Immature natural killer cell (primary cell): Measurements from ENCODE around the gene MT1G. TPM values are rescaled to one million over a fixed set of nuclear protein-coding genes. Genes with fewer than 3 reads are reported as not detected.
"Not testable (repeated sequence)": the region's sequence is repeated elsewhere in the genome, so short reads cannot be mapped to it uniquely, and the experiment has no call there.

Experiments used
- DNase-seq, 3 donors: peaks; one replicate each; pipeline ENCODE4 v3.0.0; 2022; ENCODE audit warnings: mixed read lengths in 1 of 3
- H3K27ac Mint-ChIP-seq, 6 donors: one replicate each; pipeline ENCODE4 v1.8.0; 2020; ENCODE audit warnings: mixed read lengths in 6 of 6, mild to moderate bottlenecking in 5 of 6, inconsistent platforms in 4 of 6, moderate library complexity in 3 of 6
- H3K27me3 Mint-ChIP-seq, 3 donors: one replicate each; pipeline ENCODE4 v1.8.0; 2020 to 2021; ENCODE audit warnings: low read depth in 3 of 3, mild to moderate bottlenecking in 3 of 3, mixed read lengths in 3 of 3, moderate library complexity in 3 of 3, inconsistent platforms in 1 of 3
- H3K36me3 Mint-ChIP-seq, 3 donors: one replicate each; pipeline ENCODE4 v1.8.0; 2020; ENCODE audit warnings: mixed read lengths in 3 of 3, inconsistent platforms in 2 of 3, mild to moderate bottlenecking in 2 of 3
- H3K4me1 Mint-ChIP-seq, 2 donors: one replicate each; pipeline ENCODE4 v1.8.0; 2020; ENCODE audit warnings: inconsistent platforms in 2 of 2, mild to moderate bottlenecking in 2 of 2, mixed read lengths in 2 of 2, moderate library complexity in 1 of 2
- H3K4me3 Mint-ChIP-seq, 5 donors: one replicate each; pipeline ENCODE4 v1.8.0; 2020; ENCODE audit warnings: mild to moderate bottlenecking in 5 of 5, mixed read lengths in 5 of 5, inconsistent platforms in 3 of 5, moderate library complexity in 3 of 5
- H3K9me3 Mint-ChIP-seq, 6 donors: one replicate each; pipeline ENCODE4 v1.8.0; 2020; ENCODE audit warnings: mild to moderate bottlenecking in 6 of 6, mixed read lengths in 6 of 6, inconsistent platforms in 4 of 6, moderate library complexity in 3 of 6
- polyA plus RNA-seq, 3 donors: library from polyadenylated mRNA; unstranded; fragments of 300-500 nt; fragmentation: Illumina TruSeq; gene quantifications; one replicate each; pipeline ENCODE4 v1.2.3, GENCODE V29; 2021

The MT1G gene
- not detected for polyA plus RNA-seq

DNA sequence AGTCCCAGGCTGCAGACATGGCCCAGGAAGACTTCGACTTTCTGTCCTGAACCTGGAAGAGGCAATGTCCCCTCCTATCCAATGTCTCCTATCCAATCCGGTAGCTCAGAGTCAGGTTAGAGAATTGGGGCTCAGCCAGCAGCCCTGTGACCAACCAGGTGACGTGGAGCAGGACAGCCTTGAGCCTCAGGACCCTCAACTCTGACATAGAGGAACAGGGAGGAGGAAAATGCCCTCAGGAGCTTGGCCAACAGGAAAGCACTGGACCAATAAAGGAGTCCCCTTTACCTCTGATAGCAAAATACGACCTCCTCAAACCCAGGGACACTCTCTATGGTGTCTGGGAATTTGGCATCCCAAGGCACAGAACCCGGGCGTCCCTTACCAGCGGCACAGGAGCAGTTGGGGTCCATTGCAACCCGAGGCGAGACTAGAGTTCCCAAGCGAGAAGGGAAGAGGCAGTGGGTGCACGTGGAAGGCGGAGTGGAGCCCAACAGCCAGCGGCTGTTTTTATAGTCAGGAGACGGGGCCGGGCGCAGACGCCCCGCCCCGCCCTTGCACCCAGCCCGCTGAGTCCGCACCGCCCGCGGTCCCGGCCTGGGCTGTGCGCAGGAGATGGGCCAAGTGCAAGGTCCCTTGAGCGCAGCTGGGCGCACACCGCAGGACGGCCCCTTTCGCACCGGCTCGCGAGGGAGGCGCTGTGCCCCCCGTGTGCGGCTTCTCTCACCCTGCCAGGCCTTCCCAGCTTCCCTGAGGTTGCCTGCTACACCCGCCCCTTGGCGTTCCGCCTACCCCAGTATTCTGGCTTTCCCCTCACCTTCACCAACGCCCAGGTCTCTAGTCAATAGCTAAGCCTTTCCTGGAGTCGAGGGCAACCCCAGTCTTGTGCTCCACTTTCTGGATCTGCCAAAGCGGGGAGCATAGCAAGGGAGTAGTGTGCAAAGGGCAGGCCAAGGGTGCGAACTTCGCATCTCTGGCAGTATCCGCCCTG, at the start of gene MT1G:
TSS of gene MT1G (minus strand) at position 485 of the 991 bp plus-strand sequence. CDS start at position 413, 72 bp downstream.
- Mint-ChIP-seq H3K27ac (no peak within 1 kb of the TSS), H3K4me1 (peaks cover 0 to 9% of the 10 kb centered on the region in 2 donors), H3K9me3 (no peaks in the 10 kb centered on the region), H3K4me3 (peak within 1 kb of the TSS in 1 of 5 donors; percentile 27), H3K36me3 (peaks cover 0 to 4% (median 3%) of the 10 kb centered on the region in 3 donors), H3K27me3 (peaks cover 22 to 33% (median 24%) of the 10 kb centered on the region in 3 donors)
- DNase-seq, result no peak

DNA sequence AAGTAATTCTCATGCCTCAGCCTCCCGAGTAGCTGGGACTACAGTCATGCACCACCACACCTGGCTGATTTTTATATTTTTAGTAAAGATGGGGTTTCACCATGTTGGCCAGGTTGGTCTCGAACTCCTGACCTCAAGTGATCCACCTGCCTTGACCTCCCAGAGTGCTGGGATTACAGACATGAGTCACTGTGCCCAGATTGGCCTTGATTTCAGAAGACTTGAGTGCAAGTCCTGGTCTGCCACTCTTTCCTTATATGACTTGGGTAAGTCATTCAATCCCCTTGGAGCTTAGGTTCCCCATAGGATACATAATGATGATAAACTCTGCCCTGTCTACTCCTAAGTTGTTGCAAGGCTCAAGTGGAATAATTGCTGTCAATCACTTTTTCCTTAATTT, 49.7 kb upstream of the MT1G start:
- not testable (repeated sequence) for DNase-seq, H3K27ac Mint-ChIP-seq, H3K4me1 Mint-ChIP-seq, H3K9me3 Mint-ChIP-seq, H3K4me3 Mint-ChIP-seq, H3K27me3 Mint-ChIP-seq, H3K36me3 Mint-ChIP-seq

DNA sequence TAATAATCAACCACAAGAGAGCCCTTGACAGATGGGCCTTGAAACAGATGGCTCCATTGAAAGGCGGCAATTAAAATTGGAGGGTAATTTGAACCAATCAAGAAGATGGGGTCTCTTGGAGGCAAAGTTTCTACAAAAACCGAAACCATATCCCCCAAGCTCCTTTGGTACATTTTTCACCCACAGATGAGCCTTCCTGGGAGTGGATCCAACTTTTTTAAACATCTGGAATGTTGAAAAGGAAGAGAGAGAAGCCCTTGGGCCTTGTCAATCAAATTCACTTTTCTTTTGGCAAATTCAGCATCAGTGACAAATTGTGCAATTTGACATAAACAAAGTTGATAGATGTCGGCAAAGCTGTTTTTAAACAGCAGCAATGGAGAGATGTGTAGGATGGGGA, 48.9 kb upstream of the MT1G start:
- no peak for DNase-seq
- Mint-ChIP-seq H3K27me3 (peaks cover 0 to 3% (median 2%) of the 10 kb centered on the region in 3 donors), H3K27ac (no peak overlapping the region), H3K36me3 (no peaks in the 10 kb centered on the region), H3K4me3 (no peak overlapping the region), H3K4me1 (no peaks in the 10 kb centered on the region), H3K9me3 (no peaks in the 10 kb centered on the region)

DNA sequence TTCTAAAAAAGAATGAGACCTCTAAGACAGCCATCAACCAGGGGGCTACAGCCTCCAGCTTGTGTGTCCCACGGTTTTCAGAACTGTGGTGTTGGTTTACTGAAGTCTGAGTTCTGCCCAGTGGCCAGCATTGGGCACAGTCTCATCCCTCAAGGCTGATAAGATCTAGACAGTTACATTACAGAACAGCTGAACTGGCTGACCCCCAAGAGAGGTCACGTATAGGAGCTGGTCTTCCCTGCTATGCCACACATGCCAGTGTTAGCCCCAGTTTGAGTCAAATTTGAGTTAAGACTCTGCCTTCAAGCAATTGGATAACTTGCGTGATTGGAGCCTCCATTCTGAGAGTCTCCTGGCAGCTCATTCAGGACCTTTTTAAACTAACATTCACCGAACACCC, 47.3 kb upstream of the MT1G start:
- H3K27ac Mint-ChIP-seq, result no peak overlapping the region
- H3K4me1 Mint-ChIP-seq, result no peaks in the 10 kb centered on the region
- H3K4me3 Mint-ChIP-seq, result no peak overlapping the region
- no peaks in the 10 kb centered on the region for H3K9me3 Mint-ChIP-seq
- no peaks in the 10 kb centered on the region for H3K36me3 Mint-ChIP-seq
- DNase-seq, result no peak
- H3K27me3 Mint-ChIP-seq, result peaks cover 0 to 6% (median 3%) of the 10 kb centered on the region in 3 donors

DNA sequence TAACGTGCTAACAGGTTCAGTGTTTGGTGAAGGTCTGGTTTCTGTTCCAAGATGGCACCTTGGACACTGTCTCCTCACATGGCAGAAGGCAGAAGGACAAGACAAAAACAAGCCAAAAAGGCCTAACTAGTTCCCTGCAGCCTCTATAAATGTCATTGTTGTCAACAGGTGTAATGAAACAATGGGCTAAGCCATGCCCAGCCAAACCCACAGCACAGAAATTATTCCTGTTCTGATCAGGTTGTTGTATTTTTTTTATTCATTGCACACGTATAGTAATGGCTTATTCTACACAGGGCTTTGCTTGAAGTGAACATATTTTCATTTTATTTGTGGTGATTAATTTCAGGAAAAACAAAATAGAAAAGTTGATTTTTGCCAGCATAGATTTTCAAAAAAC, 45.9 kb upstream of the MT1G start:
- Mint-ChIP-seq H3K9me3 (no peaks in the 10 kb centered on the region), H3K27ac (no peak overlapping the region), H3K27me3 (peaks cover 2 to 6% (median 5%) of the 10 kb centered on the region in 3 donors)

DNA sequence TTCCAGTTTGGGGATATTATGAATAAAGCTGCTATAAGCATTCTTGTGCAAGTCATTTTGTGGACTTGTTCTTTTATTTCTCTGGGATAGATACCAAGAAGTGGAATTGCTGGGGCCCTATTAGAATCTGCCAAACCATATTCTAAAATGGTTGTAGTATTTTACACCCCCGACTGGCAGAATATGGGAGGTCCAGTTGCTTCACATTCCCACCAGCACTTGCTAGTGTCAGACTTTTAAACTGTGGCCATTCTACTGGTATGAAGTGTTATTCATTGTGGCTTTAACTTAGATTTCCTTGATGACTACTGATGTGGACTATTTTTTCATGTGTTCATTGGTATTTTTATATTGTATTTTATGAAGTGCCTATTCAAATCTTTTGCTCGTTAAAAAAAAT, 44.0 kb upstream of the MT1G start:
- H3K4me3 Mint-ChIP-seq, result no peak overlapping the region
- H3K36me3 Mint-ChIP-seq, result no peaks in the 10 kb centered on the region
- no peak overlapping the region for H3K27ac Mint-ChIP-seq
- DNase-seq, result no peak
- no peaks in the 10 kb centered on the region for H3K9me3 Mint-ChIP-seq
- H3K27me3 Mint-ChIP-seq, result peaks cover 2 to 6% (median 5%) of the 10 kb centered on the region in 3 donors
- H3K4me1 Mint-ChIP-seq, result peaks cover 6 to 12% of the 10 kb centered on the region in 2 donors

More for the DNA sequence above, 45.9 kb upstream of the MT1G start:
- Mint-ChIP-seq H3K4me3 (no peak overlapping the region), H3K36me3 (no peaks in the 10 kb centered on the region), H3K4me1 (peaks cover 5 to 6% of the 10 kb centered on the region in 2 donors)
- DNase-seq, result no peak

DNA sequence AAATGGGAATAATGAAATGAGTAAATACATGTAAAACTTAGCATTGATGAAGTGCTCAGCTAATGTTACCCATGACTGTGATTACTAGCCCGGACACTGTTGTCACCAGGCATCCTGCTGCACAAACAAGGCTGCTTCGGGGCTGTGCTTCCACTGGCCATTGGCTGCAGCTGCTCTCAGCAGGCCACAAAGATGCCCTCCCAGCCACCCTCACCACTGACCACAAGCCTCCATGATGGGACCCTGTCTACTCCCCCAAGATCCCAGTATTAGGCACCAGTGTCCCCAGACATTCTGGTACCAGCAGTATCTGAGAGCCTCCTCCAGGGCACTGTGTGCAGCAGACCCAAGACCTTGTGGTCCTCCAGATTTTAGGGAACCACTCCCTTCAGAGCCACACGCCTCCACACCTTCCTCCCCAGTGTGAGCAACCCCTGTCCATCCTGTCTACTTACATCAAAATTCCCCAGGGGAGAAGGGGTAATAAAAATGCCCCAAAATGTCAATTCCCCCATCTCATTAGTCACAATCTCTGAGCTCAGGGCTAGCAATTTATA, 42.4 kb upstream of the MT1G start:
- Mint-ChIP-seq H3K4me3 (no peak overlapping the region), H3K27me3 (peaks cover 2 to 5% (median 3%) of the 10 kb centered on the region in 3 donors), H3K4me1 (peaks cover 6 to 12% of the 10 kb centered on the region in 2 donors), H3K27ac (no peak overlapping the region), H3K36me3 (no peaks in the 10 kb centered on the region), H3K9me3 (no peaks in the 10 kb centered on the region)
- no peak for DNase-seq

DNA sequence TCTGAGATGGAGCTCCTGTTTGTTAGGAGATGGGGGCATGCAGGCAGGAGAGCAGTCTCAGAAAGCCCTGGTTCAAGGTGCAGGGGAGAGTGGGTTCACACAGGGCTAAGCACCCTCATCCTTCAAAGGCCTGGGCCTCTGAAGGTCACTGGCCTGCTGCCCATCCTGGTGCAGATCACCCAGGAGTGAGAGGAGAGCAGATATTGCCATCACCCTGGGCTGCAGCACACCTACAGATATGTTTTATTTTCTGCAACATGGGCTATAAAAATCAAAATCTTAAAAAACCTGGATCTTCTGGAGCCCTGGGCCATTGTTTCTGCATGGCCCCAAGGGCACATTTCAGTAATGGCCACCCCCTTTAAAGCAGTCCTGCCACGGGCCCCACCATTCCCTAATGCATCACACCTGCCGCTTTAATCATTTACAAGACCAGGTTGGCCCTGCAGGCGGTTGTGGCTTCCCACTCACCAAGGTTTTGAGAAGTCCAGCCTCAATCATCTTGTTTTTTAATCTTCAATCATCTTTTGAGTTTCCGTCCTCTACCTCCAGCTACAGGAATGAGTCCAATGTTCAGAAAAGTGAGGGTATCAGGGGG, 41.7 kb upstream of the MT1G start:
- Mint-ChIP-seq H3K9me3 (no peaks in the 10 kb centered on the region), H3K36me3 (no peaks in the 10 kb centered on the region), H3K4me1 (peaks cover 6 to 12% of the 10 kb centered on the region in 2 donors), H3K27ac (peak overlapping the region in 1 of 6 donors; percentile 3), H3K4me3 (no peak overlapping the region), H3K27me3 (peaks cover 2 to 5% (median 3%) of the 10 kb centered on the region in 3 donors)
- DNase-seq, result no peak

DNA sequence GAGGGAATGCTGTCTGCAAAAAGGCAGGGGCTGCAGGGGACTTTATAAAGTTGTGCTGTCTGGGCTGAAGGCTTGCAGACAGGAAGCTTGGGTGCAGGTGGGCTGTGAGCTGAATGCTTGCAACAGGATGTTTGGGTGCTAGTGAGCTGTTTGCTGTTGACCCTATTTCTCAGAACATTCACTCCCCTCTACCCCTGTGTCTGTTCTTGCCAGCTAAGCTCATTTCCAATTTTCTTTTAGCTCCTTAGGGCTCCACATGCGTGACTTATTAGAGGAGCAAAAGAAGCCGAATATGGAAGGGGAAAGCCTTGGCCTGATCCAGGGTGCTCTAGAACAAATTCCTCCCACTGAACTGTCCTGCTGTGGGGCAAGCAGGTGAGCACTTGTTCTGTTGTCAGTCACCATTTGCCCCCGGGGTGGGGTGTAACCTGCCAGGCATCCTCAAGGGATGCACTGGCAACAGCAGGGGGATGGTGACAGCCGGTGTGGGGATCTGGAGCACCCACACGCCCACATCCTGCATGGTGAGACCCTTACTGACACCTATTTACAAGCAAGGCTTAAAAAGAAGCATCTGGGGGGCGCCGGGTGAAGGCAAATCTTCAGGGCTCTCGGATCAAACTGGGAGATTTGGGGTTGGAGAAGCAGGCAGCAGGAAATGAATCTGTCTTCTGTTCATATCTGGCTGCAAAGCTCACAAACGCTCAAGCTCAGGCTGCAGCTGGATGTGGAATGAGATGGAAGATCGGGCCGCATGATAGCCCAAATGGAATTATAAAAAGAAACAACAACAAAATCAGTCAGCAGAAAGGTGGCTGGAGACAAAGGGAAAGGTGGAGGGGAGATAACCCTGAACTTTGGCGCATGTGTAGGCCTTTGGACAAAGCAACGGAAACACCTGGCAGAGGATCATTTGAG, 40.9 kb upstream of the MT1G start:
- no peaks in the 10 kb centered on the region for H3K9me3 Mint-ChIP-seq
- no peaks in the 10 kb centered on the region for H3K36me3 Mint-ChIP-seq
- H3K27ac Mint-ChIP-seq, result peak overlapping the region in 2 of 6 donors; percentile 8 to 20
- no peak for DNase-seq
- peak overlapping the region in 3 of 5 donors; percentile 20 to 41 (median 27) for H3K4me3 Mint-ChIP-seq
- H3K4me1 Mint-ChIP-seq, result peaks cover 6 to 12% of the 10 kb centered on the region in 2 donors
- peaks cover 2 to 5% (median 3%) of the 10 kb centered on the region in 3 donors for H3K27me3 Mint-ChIP-seq

DNA sequence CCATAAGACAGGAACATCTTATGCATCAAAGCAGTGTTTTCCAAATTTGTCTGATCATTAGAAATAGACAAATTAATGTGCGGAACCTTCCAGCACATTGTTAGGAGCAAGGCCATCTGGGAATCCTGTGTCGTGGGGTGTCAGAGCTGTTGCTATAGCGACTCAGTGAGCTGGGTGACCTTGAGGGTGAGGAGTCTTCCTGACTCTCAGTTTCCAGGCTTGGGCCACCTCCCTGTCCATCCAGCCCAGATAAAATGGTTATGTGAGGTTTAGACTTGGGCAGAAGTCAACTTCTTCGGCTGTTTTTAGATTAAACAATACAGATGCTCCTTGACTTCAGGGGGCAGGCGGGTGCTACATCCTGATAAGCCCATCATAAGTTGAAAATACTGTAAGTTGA, 35.0 kb upstream of the MT1G start:
- no peak overlapping the region for H3K27ac Mint-ChIP-seq
- DNase-seq, result no peak
- H3K9me3 Mint-ChIP-seq, result no peaks in the 10 kb centered on the region
- H3K36me3 Mint-ChIP-seq, result peaks cover 0 to 2% (median 0%) of the 10 kb centered on the region in 3 donors
- H3K27me3 Mint-ChIP-seq, result peaks cover 0 to 5% (median 0%) of the 10 kb centered on the region in 3 donors
- peaks cover 7 to 10% of the 10 kb centered on the region in 2 donors for H3K4me1 Mint-ChIP-seq
- no peak overlapping the region for H3K4me3 Mint-ChIP-seq

DNA sequence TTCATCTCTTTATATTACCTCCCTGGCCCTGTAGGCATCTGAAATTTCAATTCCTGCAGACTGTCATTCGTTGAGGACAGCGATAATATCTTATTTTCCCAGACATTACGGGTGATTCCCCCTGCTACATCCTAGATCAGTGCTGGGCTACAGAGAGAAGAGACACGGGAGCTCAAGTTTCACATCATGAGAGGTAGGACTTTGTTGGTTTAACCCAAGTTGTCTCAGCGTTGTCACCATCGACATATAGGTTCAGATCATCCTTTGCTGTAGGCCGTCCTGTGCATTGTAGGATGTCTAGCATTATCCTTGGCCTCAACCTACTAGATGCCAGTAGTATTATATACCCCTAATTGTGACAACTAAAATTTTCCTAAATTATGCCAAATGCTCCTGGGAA, 33.7 kb upstream of the MT1G start:
- Mint-ChIP-seq H3K9me3 (no peaks in the 10 kb centered on the region), H3K27me3 (peaks cover 0 to 5% (median 0%) of the 10 kb centered on the region in 3 donors), H3K4me3 (peak overlapping the region in 1 of 5 donors; percentile 36), H3K4me1 (peaks cover 7 to 10% of the 10 kb centered on the region in 2 donors), H3K36me3 (peaks cover 0 to 3% (median 0%) of the 10 kb centered on the region in 3 donors), H3K27ac (peak overlapping the region in 2 of 6 donors; percentile 28)
- no peak for DNase-seq

DNA sequence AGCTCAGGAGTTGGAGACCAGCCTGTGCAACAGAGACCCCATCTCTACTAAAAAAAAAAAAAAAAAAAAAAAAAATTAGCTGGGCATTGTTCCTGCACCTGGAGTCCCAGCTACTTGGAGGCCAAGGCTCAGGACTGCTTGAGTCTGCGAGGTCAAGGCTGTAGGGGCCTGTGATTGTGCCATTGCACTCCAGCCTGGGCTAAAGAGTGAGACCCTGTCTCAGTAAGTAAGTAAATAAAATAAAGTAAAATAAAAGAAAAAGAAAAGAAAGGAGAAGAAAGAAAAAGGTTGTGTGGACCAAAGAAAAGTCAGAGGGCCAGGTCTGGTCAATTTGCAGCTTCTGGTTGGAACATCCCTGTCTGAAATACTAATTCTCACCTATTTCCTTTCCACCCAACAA, 32.8 kb upstream of the MT1G start:
- H3K4me3 Mint-ChIP-seq, result no peak overlapping the region
- H3K9me3 Mint-ChIP-seq, result no peaks in the 10 kb centered on the region
- no peak for DNase-seq
- H3K4me1 Mint-ChIP-seq, result peaks cover 7 to 10% of the 10 kb centered on the region in 2 donors
- H3K27me3 Mint-ChIP-seq, result peaks cover 0 to 5% (median 0%) of the 10 kb centered on the region in 3 donors
- H3K27ac Mint-ChIP-seq, result no peak overlapping the region
- H3K36me3 Mint-ChIP-seq, result peaks cover 0 to 3% (median 0%) of the 10 kb centered on the region in 3 donors

DNA sequence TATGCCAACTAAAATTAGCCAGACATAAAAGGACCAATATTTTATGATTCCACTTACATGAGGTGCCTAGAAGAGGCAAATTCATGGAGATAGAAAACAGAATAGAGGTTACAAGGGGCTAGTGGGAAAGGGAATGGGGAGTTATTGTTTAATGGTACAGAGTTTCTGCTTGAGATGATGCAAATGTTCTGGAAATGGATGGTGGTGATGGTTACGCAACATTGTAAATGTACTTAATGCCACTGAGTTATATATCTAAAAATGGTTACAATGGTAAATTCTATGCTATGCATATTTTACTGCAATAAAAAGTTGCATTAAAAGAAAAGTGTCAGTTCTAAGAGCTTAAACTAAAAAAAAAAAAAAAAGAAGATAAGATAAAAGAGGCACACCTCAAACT, 32.3 kb upstream of the MT1G start:
- peaks cover 0 to 5% (median 0%) of the 10 kb centered on the region in 3 donors for H3K27me3 Mint-ChIP-seq
- peaks cover 0 to 3% (median 0%) of the 10 kb centered on the region in 3 donors for H3K36me3 Mint-ChIP-seq
- H3K4me3 Mint-ChIP-seq, result no peak overlapping the region
- peaks cover 7 to 10% of the 10 kb centered on the region in 2 donors for H3K4me1 Mint-ChIP-seq
- H3K9me3 Mint-ChIP-seq, result no peaks in the 10 kb centered on the region
- peak overlapping the region in 1 of 6 donors; percentile 34 for H3K27ac Mint-ChIP-seq
- no peak for DNase-seq
